ENCODE data around the gene PCID2.
"Not testable (repeated sequence)": the region's sequence is repeated elsewhere in the genome, so short reads cannot be mapped to it uniquely, and the experiment has no call there.

The PCID2 gene

DNA sequence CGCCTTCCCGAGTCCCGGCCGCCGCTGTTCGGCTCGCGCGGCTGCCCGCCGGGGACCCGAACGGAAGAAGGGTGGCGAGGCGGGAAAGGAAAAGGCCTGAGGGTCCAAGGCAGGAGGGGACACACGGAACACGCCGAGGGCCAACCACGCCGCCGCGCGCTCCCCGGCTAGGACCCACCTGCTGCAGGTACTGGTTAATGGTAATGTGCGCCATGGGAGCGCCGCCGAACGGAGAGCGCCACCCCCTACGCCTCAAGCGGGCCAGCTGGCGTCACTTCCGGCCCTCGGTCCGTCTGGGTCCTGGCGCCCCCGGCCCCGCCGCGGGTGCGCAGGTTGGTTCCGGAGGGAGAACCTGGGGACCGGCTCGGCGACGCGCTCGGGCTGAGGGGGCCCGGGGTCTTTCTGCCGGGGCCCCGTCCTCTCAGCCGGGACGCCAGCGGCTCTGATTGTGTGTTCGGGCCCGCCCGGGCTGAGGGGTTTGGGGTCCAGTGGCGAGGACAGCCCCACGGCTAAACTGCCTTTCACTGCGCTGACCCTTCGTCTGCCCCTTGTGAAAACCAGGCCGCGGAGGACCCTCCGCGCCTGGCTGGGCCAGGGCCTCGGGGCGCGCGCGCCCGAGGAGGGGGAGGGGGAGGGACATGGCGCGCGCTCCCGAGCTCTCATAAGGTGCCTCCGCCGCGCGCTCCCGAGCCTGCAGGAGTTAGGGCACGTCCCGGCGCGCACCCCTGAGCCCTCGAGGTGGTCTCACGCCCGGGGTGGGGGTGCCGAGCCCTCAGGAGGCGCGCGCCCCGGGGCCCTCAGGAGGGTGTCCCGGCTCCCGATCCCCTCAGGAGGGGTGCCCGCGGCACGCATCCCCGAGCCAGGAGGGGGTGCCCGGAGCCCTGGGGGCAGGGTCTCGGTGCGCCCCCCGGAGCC is at the start of gene PCID2:
PCID2 (minus strand) TSS at position 249 of the 915 bp plus-strand sequence; CDS start at position 214, 35 bp downstream.
- DNase-seq, result peak; percentile 98

DNA sequence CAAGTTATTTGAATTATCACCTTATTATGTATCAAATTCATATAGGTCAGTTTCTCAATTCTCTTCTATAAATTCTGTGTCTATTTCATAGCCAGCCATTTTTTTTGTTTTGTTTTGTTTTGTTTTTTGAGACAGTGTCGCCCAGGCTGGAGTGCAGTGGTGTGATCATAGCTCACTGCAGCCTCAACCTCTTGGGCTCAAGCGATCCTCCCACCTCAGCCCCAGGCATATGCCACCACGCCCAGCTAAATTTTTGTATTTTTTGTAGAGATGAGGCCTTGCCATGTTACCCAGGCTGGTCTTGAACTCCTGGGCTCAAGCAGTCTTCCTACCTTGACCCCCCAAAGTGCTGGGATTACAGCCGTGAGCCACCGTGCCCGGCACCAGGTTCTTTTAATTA is 49.4 kb upstream of the PCID2 start:
- DNase-seq, result not testable (repeated sequence)

DNA sequence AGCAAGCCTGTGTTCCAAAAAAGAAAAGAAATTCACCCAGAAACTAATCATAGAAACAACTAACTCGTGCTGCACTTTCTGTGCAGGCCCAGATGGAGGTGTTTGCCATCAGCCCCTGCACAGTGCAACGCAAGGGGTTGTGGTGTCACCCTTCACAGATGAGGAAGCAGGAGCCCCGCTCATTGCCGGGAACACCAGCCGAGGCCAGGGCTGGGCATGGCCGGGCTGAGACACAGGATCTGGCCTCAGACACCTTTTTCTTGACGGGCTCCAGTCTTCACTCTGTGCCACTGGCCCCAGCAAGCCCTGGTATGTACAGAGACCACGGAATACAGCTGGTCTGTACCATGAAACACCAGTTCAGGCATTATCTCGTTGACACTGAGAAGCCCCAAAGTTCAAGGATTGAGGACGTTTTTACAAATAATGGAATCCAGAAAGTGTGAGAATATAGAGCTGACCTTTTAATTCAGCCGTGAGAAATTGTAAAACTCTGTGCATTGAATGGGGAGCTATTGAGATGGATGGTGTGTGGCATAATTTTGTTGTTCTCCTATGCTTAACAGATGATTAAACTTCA is 44.1 kb upstream of the PCID2 start:
- no peak for DNase-seq

DNA sequence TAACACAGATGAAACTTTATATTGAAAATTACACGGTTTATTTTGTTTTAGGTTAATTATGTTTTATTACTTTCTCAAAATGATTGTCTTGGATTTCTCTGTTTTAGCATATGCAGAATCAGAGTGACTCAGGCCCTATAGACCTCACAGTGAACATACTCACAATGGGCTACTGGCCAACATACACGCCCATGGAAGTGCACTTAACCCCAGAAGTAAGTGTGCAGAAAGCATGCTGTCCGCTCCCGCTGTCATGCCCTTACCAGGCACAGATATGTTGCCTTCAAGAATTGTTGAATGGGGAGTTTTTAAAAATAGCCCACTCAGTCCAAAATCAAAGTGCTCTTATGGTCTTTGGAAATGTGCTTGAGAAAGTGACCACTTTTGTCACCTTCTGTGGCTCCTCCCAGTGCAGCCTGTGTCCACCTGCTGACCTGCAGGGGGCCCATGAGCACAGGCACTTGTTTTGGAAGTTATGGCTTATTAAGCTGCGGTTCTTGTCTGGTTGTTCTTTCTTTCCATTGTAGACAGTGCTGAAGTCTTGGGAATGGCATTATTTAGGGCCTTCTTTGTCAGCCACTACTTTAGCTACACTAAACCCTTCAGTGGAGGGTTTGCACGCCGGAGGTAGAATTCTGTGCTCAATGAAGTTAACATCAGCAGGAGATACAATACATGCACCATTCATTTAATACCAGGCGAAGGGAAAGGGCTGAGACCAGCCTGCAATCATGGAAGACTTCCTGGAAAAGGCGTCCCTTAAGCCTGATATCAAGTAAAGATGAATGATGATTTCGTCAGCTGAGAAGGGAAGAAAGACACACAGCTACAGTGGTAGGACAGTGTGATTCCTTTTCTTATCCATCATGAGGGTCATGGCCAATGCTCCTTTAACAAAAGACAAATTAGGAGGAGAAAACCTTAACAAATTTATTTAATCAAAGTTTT is 37.7 kb upstream of the PCID2 start:
- DNase-seq, result no peak

DNA sequence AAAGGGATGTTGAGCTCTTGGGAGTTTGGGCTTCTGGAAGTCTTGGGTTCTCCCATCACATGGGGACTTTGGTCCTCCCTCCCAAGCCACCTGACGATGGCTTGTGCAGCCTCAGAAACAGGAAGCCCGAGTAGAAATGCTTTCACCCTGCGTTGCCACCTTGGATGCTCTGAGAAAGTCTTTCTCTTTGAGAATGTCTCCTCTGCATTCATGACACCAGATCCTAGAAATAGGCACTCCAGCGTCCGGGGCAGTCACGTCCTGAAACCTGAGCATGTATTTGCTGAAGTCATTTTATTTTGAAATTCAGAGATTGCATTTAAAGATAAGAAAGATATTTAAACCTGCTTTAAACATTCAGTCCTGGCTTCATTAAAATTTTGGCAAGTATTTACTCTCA is 35.4 kb upstream of the PCID2 start:
- no peak for DNase-seq

DNA sequence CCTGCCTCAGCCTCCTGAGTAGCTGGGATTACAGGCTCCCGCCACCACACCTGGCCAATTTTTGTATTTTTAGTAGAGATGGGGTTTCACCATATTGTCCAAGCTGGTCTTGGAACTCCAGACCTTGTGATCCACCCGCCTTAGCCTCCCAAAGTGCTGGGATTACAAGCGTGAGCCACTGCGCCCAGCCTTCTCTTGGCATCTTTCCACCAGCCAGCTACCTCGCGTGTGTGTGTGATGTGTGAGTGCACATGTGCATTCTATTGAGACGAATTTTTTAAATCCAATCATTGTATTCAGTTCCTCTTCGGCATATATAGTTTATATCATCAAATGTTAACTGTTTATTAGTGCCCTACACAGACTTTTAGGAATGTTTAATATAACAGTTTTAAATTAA is 33.2 kb upstream of the PCID2 start:
- not testable (repeated sequence) for DNase-seq

DNA sequence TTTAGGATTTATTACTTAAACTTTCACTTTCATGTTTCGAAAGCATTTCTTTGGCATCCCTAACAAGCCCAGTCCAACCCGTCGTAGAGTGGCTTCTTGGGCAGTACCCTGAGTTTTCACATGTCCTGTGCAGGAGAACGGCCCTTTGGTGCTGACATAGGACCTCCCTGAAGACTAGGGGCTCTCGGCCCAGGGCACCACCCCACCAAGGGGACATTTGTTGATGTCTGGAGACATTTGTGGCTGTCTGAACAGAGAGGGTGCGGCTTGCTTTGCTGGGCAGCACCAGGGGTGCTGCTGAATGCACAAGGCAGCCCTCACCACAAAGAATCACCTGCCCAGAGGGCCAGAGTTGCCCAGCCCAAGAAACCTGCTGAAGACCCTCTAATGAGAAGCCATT is 31.5 kb upstream of the PCID2 start:
- DNase-seq, result no peak

DNA sequence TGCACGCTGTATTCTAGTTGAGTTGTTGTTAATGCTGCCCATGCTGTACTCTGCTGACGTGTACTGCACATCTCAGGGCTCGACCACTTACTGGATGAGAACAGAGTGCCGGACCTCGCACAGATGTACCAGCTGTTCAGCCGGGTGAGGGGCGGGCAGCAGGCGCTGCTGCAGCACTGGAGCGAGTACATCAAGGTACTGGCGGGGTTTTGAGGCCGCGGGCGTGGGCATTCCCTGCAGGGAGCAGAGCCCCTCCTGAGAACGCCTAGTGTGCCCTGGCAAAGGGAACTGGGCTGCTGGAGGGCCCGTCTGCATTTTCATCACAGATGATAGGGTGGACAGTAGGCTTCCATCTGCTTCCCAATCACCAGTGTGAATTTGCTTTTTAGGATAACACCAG is 30.9 kb upstream of the PCID2 start:
- DNase-seq, result no peak

DNA sequence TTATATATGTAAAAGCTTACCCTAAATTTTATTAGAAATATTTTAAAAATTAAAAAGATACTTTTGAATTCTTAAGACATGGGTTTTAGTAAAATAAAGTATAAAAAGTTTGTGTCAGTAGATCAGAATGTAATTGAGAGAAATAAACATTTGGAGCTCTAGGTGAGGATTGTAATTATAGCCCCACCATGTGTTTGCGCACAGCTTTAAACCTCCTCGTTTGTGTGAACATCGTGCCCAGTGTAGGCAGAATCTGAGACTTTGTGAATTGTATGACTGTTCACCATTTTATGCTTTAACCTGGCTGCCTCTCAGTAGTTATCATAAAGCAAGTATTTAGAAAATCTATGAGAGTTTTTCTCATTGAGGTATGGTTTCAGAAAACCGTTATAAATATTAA is 30.1 kb upstream of the PCID2 start:
- no peak for DNase-seq

DNA sequence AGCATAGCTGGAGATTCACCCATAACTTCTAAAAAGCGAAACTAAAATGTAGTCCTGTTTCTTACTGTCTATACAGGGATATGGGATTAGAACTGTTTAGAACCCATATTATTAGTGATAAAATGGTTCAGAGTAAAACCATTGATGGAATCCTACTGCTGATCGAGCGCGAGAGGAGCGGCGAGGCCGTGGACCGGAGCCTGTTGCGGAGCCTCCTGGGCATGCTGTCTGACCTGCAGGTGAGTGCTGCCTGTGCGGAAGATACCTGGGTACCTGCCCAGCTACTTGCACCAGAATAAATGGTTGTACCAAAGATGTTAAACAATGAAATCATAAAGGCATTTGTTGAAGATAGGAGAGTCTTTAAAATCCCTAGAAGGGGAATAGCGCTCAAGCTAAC is 24.6 kb upstream of the PCID2 start:
- no peak for DNase-seq

DNA sequence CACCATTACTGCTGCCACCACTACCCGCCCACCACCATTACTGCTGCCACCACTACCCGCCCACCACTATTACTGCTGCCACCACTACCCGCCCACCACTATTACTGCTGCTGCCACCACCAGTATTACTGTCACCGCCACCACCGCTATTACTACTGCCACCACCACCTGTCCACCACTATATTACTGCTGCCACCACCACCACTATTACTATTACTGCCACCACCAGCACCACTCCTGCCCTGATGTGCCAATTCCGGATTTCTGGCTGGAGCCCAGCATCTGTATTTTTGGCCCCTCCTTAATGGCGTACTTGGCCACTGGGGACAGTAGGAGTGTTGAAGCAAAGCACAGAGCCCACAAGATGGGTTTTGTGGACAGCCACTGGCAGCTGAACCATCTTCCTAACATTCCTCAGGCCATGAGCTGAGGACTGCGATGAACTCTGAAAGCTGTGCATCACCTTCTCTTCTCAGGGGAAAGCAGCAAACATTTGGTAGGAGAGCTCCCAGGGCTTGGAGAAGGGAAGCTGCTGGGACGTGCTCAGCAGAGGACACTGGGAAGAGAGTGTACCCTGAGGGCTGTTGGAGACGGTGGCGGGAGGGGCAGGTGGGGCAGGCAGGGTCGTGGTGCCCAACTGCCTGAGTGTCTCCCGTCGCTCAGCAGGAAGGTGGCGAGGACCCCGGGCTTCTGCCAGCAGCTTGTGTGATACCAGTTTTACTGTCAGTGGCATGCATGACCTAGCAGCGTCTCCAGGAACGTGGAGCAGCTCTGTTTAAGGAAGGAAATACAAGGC is 23.9 kb upstream of the PCID2 start:
- no peak for DNase-seq

DNA sequence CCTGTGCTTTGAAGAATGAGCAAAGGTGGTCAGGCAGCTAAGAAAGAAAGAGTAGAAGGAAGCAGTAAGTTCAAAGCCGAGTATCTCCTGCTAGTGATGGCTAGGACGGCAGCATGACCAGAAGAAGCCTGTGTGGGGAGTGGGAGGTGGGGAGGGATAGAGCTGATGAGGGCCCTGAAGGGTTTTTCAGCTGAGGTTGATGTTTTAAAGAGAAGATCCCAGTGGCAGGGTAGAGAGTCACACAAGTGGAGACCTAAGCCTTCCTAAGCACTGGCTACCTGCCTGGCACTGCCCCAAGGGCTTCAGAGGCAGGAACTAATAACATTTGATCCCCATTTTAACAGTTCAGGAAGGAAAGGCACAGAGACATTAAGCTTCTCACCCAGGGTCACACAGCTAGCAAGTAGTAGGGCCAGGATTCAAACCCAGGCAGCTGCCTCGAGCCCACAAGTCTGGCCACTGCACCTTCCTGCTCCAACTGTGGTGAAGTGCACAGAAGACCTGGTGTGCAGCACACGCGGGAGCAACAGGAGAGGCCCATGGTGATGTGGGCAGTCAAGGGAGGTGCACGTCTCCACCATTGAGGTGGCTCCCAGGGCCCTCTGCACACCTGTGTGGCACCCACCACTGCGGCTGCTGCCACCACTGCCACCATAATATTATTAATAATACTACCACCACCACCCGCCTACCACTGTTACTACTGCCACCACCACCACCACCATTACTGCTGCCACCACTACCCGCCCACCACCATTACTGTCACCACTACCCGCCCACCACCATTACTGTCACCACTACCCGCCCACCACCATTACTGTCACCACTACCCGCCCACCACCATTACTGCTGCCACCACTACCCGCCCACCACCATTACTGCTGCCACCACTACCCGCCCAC is 23.1 kb upstream of the PCID2 start:
- DNase-seq, result no peak

DNA sequence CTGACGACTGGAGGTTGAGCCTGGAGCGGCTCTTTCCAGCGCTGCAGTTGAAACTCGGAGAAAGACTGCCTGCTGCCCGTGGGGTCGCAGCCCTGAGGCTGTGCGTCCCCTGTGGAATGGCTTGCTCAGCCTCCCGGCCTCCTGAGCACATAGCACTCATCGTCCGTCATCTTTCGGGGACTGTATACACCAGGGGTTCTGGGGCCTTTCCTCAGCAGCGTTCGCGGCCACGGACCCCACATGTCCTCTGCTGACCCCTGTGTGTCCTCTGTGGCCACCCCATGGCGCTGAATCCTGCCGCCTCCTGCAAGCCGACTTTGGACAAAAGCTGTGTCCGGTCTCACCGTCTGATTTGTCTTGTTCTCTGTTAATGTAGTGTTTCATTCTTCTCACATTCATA is 21.3 kb upstream of the PCID2 start:
- no peak for DNase-seq

DNA sequence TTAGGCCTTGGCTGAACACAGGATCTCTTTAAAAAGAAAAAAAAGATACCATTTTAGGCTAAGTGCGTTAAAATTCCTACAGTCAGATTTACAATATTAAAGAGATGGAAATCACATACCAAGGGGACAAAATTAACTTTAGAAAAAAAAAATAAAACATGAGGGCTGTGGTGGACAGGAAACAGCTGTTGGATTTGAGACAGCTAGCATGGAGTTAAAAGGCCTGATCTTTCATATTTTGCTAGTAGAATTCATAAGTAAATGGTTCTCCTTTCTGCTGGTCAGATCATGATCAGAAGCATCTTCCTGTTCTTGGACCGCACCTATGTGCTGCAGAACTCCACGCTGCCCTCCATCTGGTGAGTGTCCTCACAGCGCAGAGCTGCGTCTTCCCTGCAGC is 20.7 kb upstream of the PCID2 start:
- no peak for DNase-seq

DNA sequence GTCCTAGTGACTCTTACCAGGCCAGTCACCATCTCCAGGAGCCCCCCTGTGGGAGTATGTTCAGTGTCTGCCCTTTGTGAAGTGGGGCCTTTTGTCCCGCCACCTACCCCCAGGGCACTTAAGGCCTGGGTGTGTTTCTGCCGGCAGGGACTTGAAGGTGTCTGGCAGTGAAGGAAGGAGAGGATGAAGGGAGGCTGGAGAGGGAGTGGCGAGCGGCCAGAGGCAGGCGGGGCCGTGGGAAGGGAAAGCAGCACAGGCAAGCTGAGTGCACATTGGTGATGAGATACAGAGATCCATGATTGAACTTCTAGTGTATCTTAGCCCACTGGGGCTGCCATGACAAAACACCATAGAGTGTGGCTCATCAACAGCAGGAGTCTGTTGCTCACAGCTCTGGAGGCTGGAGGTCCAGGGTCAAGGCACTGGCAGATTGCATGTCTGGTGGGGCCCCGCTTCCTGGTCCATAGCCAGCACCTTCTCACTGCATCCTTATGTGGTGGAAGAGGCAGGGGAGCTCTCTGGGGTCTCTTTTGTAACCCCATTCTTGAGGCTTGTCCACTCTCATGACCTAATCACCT is 18.5 kb upstream of the PCID2 start:
- peak; percentile 40 for DNase-seq

DNA sequence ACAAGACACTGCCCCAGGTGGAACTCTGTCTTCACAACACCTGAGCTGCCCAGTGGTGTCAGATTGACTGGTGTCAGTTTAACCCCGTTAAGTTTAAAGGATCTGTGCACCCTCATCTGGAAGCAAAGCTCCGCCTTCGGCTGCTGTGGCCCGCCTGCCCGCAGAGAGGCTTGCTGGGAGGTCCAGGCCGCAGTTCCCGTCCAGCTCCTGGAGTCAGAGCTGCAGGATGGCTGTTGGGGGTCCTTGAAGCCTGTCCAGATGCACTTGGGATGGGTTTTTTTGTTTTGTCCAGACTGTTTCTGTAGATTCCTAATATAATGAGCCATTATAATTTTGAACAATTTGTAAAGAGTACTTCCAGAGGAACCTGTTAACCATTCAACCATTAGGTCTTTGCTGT is 17.0 kb upstream of the PCID2 start:
- DNase-seq, result no peak

DNA sequence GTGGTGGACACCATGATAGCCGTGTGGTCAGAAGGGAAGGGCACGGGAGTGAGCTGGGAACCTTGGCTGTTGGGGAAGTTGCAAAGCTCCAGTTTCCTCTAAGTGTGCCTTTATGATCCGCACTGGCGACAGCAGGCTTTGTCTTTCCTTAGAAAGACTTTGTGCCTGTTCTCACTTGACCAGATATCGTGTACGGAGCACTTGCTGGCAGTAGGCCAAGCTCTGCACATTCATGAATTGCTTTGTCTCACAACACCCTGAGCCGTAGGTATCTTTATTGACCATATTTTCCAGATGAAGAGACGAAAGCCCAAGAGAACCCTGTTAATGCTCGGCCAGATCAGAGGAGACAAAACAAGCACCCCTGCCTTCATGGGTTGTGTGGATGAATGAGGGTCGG is 16.0 kb upstream of the PCID2 start:
- peak; percentile 43 for DNase-seq

DNA sequence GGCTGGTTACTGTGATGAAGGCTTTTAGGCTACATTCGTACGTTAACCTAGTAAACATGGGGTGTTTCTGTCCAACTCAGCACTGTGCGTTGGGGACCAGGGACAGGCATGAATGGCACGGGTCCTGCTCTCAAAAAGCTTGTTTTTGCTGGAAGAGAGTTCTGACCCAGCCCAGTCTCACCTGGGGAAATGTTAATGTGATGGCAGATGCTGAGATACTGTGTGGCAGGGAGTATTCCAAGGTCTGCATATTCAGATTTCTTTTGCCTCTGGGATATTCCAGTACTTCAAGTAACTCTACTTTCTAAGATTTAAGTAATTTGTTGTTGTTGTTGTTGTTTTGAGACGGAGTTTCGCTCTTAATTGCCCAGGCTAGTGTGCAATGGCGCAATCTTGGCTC is 14.6 kb upstream of the PCID2 start:
- DNase-seq, result no peak

DNA sequence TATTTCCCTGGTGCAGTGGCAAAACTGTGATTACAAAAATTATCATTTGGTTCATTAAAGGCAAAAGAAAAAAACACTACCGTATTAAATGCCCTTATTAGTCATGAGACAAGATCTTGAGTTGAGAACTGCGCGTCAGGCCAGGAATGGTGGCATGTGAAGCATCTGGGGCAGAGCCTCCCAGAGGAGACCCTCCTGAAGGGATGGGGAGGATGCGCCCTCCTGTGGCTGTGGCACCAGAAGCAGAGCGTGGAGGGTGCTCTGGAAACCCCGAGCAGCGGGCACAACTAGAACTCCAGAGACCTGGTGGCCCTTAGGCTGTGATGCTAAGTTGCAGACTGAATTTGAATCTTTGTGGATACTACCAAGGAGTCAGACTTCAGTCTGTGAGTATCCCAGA is 12.4 kb upstream of the PCID2 start:
- no peak for DNase-seq

DNA sequence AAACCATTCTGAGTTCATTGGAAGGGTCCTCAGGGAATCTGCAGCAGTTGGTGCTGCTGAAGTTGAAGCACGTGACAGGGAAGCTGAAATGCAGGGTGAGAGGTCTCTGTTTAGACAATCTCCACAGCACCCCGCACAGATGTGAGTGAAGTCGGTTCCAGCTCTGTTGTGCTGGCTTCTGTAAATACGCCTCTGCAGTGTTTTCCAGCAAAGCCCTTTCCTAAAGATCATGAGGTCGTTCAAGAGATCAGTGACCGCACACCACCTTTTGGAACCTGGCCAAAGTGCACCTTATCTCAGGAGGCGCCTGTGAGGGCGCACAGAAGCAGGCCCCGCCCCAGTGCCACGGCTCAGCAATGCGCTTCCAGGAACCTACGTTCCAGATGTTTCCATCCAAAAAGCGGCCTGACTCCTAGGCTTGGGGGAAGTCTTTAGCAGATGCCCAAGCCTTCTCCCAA is 11.7 kb upstream of the PCID2 start:
- no peak for DNase-seq
